Endothelial cell (in vitro differentiated cells): ENCODE results near the gene PLEKHA6. TPM values are rescaled to one million over a fixed set of nuclear protein-coding genes. Genes with fewer than 3 reads are reported as not detected.

Source experiments
- DNase-seq: peaks from one replicate; pipeline ENCODE4 v3.0.0; 2021; ENCODE audit warnings: low spot score
- H3K27ac Mint-ChIP-seq: one replicate; pipeline ENCODE4 v1.8.0; 2021; ENCODE audit warnings: mixed read lengths, inconsistent platforms; ENCODE audit not compliant: unreplicated experiment
- H3K27me3 Mint-ChIP-seq: one replicate; pipeline ENCODE4 v1.8.0; 2021; ENCODE audit warnings: mild to moderate bottlenecking, moderate library complexity, mixed read lengths, inconsistent platforms; ENCODE audit not compliant: unreplicated experiment
- H3K36me3 Mint-ChIP-seq: one replicate; pipeline ENCODE4 v1.8.0; 2021; ENCODE audit warnings: mild to moderate bottlenecking, low read depth, mixed read lengths, inconsistent platforms; ENCODE audit not compliant: unreplicated experiment
- H3K4me1 Mint-ChIP-seq: one replicate; pipeline ENCODE4 v1.8.0; 2021; ENCODE audit warnings: mild to moderate bottlenecking, mixed read lengths, inconsistent platforms; ENCODE audit not compliant: unreplicated experiment
- H3K4me3 Mint-ChIP-seq: one replicate; pipeline ENCODE4 v1.8.0; 2021; ENCODE audit warnings: mild to moderate bottlenecking, mixed read lengths, inconsistent platforms; ENCODE audit not compliant: unreplicated experiment
- H3K9me3 Mint-ChIP-seq: one replicate; pipeline ENCODE4 v1.8.0; 2021; ENCODE audit warnings: mixed read lengths, inconsistent platforms; ENCODE audit not compliant: unreplicated experiment
- total RNA-seq: library from RNA; stranded (reverse); fragmentation: NEBNext Ultra II Directional; extraction: Animal tissue kit (Norgen Biotek cat#: 25700); gene quantifications from one replicate; pipeline ENCODE4 v1.2.1, GENCODE V29; 2021; ENCODE audit not compliant: unreplicated experiment
- TF ChIP-seq, protein P1 (sequence below): fragments of 200-600 bp; sonication (generic); IDR thresholded peaks from one replicate; pipeline ENCODE4 v1.5.0; 2021; ENCODE audit warnings: antibody characterized with exemption; ENCODE audit not compliant: unreplicated experiment

Gene PLEKHA6
- total RNA-seq, 1 donor from 2014 or later = 3.7 TPM

- Mint-ChIP-seq H3K27me3 (peaks cover 10% of the 10 kb centered on the region), H3K27ac (no peak overlapping the region), H3K36me3 (no peaks in the 10 kb centered on the region), H3K9me3 (no peaks in the 10 kb centered on the region), H3K4me1 (peaks cover 10% of the 10 kb centered on the region), H3K4me3 (no peak overlapping the region)
- DNase-seq = no peak
- TF ChIP-seq, protein P1, sequence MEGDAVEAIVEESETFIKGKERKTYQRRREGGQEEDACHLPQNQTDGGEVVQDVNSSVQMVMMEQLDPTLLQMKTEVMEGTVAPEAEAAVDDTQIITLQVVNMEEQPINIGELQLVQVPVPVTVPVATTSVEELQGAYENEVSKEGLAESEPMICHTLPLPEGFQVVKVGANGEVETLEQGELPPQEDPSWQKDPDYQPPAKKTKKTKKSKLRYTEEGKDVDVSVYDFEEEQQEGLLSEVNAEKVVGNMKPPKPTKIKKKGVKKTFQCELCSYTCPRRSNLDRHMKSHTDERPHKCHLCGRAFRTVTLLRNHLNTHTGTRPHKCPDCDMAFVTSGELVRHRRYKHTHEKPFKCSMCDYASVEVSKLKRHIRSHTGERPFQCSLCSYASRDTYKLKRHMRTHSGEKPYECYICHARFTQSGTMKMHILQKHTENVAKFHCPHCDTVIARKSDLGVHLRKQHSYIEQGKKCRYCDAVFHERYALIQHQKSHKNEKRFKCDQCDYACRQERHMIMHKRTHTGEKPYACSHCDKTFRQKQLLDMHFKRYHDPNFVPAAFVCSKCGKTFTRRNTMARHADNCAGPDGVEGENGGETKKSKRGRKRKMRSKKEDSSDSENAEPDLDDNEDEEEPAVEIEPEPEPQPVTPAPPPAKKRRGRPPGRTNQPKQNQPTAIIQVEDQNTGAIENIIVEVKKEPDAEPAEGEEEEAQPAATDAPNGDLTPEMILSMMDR = no peak
These were observed 109.2 kb downstream of the PLEKHA6 start for GRCh38 chr1:204250428-204251030.

- H3K9me3 Mint-ChIP-seq = no peaks in the 10 kb centered on the region
- H3K36me3 Mint-ChIP-seq = no peaks in the 10 kb centered on the region
- no peak overlapping the region for H3K4me3 Mint-ChIP-seq
- peaks cover 10% of the 10 kb centered on the region for H3K27me3 Mint-ChIP-seq
- peak overlapping the region; percentile 43 for H3K27ac Mint-ChIP-seq
- peaks cover 7% of the 10 kb centered on the region for H3K4me1 Mint-ChIP-seq
- TF ChIP-seq, protein P1 = no peak
- no peak for DNase-seq
These were observed 109.8 kb downstream of the PLEKHA6 start for GRCh38 chr1:204249736-204250427.

DNA sequence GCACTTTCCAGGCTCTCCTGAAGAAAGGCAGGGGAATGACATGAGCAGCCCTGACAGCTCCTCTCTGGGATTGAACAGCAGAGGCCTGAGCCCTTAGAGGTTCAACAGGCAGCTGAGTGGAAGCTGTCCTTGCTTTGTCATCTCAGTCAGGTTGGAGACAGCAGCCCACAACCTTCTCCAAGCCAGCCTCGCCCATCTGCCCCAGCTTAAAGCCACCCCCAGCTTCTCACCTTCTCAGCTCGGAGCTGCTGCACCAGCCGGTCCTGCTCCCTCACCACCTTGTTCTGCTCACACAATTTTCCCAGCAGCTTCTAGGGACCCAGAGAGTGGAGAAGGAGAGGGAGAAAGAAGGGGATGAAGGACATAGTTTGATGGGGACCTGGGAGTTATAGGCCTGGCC, 110.8 kb downstream of the PLEKHA6 start:
- Mint-ChIP-seq H3K4me1 (peaks cover 7% of the 10 kb centered on the region), H3K27me3 (peaks cover 10% of the 10 kb centered on the region), H3K4me3 (no peak overlapping the region), H3K36me3 (no peaks in the 10 kb centered on the region), H3K27ac (no peak overlapping the region), H3K9me3 (no peaks in the 10 kb centered on the region)
- TF ChIP-seq, protein P1 = no peak
- DNase-seq = no peak

- peaks cover 6% of the 10 kb centered on the region for H3K36me3 Mint-ChIP-seq
- DNase-seq = no peak
- no peaks in the 10 kb centered on the region for H3K9me3 Mint-ChIP-seq
- H3K27me3 Mint-ChIP-seq = peaks cover 10% of the 10 kb centered on the region
- H3K4me1 Mint-ChIP-seq = peaks cover 2% of the 10 kb centered on the region
- TF ChIP-seq, protein P1 = no peak
- no peak overlapping the region for H3K27ac Mint-ChIP-seq
- H3K4me3 Mint-ChIP-seq = no peak overlapping the region
These were observed 112.9 kb downstream of the PLEKHA6 start for GRCh38 chr1:204246876-204247275.

GRCh38 chr1:204242920-204243319, 116.8 kb downstream of the PLEKHA6 start:
- peaks cover 2% of the 10 kb centered on the region for H3K4me1 Mint-ChIP-seq
- H3K27ac Mint-ChIP-seq = no peak overlapping the region
- no peak overlapping the region for H3K4me3 Mint-ChIP-seq
- peaks cover 6% of the 10 kb centered on the region for H3K36me3 Mint-ChIP-seq
- TF ChIP-seq, protein P1 = no peak
- no peaks in the 10 kb centered on the region for H3K27me3 Mint-ChIP-seq
- no peaks in the 10 kb centered on the region for H3K9me3 Mint-ChIP-seq
- no peak for DNase-seq
